Loucy (cell line): Measurements from ENCODE around the gene MAP3K13.

Source experiments
- H2AFZ ChIP-seq: fragments of 200-600 bp; sonication (generic); 2 replicates; pipeline ENCODE4 v1.6.0; 2016; ENCODE audit warnings: antibody characterized with exemption, mild to moderate bottlenecking, low read length, moderate library complexity
- H3F3A ChIP-seq: fragments of 200-600 bp; 2 replicates; pipeline ENCODE4 v1.6.0; 2016; ENCODE audit warnings: antibody characterized with exemption, low read depth, mild to moderate bottlenecking
- H3K27me3 ChIP-seq: fragments of 200-600 bp; sonication (generic); 2 replicates; pipeline ENCODE4 v1.6.1; 2014; ENCODE audit warnings: low read length, mild to moderate bottlenecking; ENCODE audit not compliant: insufficient read depth, poor library complexity, severe bottlenecking
- H3K36me3 ChIP-seq: fragments of 200-600 bp; sonication (generic); 2 replicates; pipeline ENCODE4 v1.6.1; 2016; ENCODE audit warnings: low read length; ENCODE audit not compliant: insufficient read depth
- H3K4me1 ChIP-seq: fragments of 200-600 bp; sonication (generic); 2 replicates; pipeline ENCODE4 v1.5.1; 2014; ENCODE audit warnings: low read length, mild to moderate bottlenecking; ENCODE audit not compliant: insufficient read depth, poor library complexity, severe bottlenecking
- H3K4me2 ChIP-seq: fragments of 200-600 bp; sonication (generic); 2 replicates; pipeline ENCODE4 v1.6.0; 2014; ENCODE audit warnings: antibody characterized with exemption, low read length, low read depth, mild to moderate bottlenecking; ENCODE audit not compliant: poor library complexity, severe bottlenecking
- H3K4me3 ChIP-seq: fragments of 200-600 bp; sonication (generic); 2 replicates; pipeline ENCODE4 v1.5.1; 2014; ENCODE audit warnings: low read length, mild to moderate bottlenecking, mixed read lengths; ENCODE audit not compliant: poor library complexity, severe bottlenecking
- H3K79me2 ChIP-seq: fragments of 200-600 bp; sonication (generic); 2 replicates; pipeline ENCODE4 v1.6.1; 2014; ENCODE audit warnings: low read length; ENCODE audit not compliant: insufficient read depth
- H3K9ac ChIP-seq: fragments of 200-600 bp; sonication (generic); 2 replicates; pipeline ENCODE4 v1.6.0; 2014; ENCODE audit warnings: mild to moderate bottlenecking, low read depth, low read length, moderate library complexity; ENCODE audit not compliant: poor library complexity, severe bottlenecking
- H3K9me2 ChIP-seq: fragments of 200-600 bp; sonication (generic); replicated peaks from 2 replicates; pipeline ENCODE4 v1.6.1; 2016; ENCODE audit warnings: low read depth, low read length, mixed read lengths
- H3K9me3 ChIP-seq: fragments of 200-600 bp; sonication (generic); 2 replicates; pipeline ENCODE4 v1.6.1; 2014; ENCODE audit warnings: mild to moderate bottlenecking, antibody characterized with exemption, low read length, low read depth; ENCODE audit not compliant: insufficient read depth
- H4K20me1 ChIP-seq: fragments of 200-600 bp; sonication (generic); 2 replicates; pipeline ENCODE4 v1.6.0; 2014; ENCODE audit warnings: antibody characterized with exemption, low read length, mild to moderate bottlenecking; ENCODE audit not compliant: insufficient read depth, poor library complexity, severe bottlenecking
- CTCF ChIP-seq: fragments of 200-600 bp; sonication (generic); conservative IDR thresholded peaks from 2 replicates; pipeline ENCODE4 v1.5.1; 2014; ENCODE audit warnings: mild to moderate bottlenecking, antibody characterized with exemption, low read length
- EZH2phosphoT487 ChIP-seq: fragments of 200-600 bp; IDR thresholded peaks from 2 replicates; pipeline ENCODE4 v1.6.1; 2018; ENCODE audit warnings: antibody characterized with exemption, mild to moderate bottlenecking, moderate library complexity, borderline replicate concordance

MAP3K13 gene

DNA sequence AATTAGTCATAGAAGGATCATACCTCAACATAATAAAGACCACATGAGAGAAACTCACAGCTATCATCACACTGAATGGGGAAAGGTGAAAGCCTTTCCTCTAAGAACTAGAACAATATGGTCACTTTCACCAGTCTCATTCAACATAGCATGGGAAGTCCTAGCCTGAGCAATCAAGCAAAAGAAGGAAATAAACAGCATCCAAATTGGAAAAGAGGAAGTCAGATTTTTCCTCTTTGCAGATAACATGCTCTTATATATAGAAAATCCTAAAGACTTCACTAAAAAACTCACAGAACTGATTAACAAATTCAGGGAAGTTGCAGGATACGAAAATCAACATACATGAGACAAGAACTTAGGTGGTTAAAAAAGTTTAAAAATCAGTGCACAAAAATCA lies 24.7 kb downstream of the MAP3K13 start:
- Histone ChIP-seq H3F3A (no peaks in the 10 kb centered on the region), H4K20me1 (no peaks in the 10 kb centered on the region), H3K79me2 (no peaks in the 10 kb centered on the region), H3K9ac (no peak overlapping the region), H3K4me3 (no peak overlapping the region), H2AFZ (no peak overlapping the region), H3K27me3 (no peaks in the 10 kb centered on the region), H3K36me3 (no peaks in the 10 kb centered on the region), H3K9me3 (no peaks in the 10 kb centered on the region), H3K9me2 (no peaks in the 10 kb centered on the region), H3K4me1 (no peaks in the 10 kb centered on the region), H3K4me2 (no peak overlapping the region)
- TF ChIP-seq EZH2phosphoT487 = no peak
- no peak for TF ChIP-seq CTCF

- Histone ChIP-seq H3K9ac (no peak overlapping the region), H3K4me2 (no peak overlapping the region), H3K4me1 (no peaks in the 10 kb centered on the region), H3F3A (no peaks in the 10 kb centered on the region), H2AFZ (no peak overlapping the region), H3K79me2 (no peaks in the 10 kb centered on the region), H4K20me1 (no peaks in the 10 kb centered on the region), H3K36me3 (no peaks in the 10 kb centered on the region), H3K9me3 (no peaks in the 10 kb centered on the region), H3K27me3 (no peaks in the 10 kb centered on the region), H3K4me3 (no peak overlapping the region), H3K9me2 (no peaks in the 10 kb centered on the region)
- TF ChIP-seq CTCF (no peak), EZH2phosphoT487 (no peak)
Measured at GRCh38 chr3:185393055-185393454, 30.1 kb downstream of the MAP3K13 start.

DNA sequence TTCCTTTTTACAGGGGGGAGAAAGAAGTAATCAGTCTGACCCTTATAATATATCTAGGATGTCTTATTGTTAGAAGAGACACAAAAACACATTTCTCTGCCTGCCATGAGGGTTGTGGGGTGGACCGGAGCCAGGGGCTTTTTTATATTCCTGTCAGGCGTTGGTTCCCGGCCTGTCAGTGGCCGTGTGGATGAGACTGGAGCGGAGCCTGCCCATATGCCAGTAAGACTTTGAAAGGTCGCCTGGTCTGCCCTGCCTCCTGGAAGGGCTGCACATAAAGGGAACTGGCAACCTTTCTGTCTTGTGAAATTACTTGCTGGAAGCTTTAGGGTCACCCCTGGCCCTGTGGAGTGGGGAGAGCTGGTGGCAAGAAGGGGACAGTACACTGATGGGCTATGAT lies 34.7 kb downstream of the MAP3K13 start:
- no peaks in the 10 kb centered on the region for H3K4me1 ChIP-seq
- H2AFZ ChIP-seq = no peak overlapping the region
- no peaks in the 10 kb centered on the region for H3K9me3 ChIP-seq
- no peak overlapping the region for H3K9ac ChIP-seq
- no peaks in the 10 kb centered on the region for H4K20me1 ChIP-seq
- no peaks in the 10 kb centered on the region for H3K79me2 ChIP-seq
- no peaks in the 10 kb centered on the region for H3K36me3 ChIP-seq
- no peaks in the 10 kb centered on the region for H3K27me3 ChIP-seq
- H3K4me2 ChIP-seq = no peak overlapping the region
- TF ChIP-seq EZH2phosphoT487 (no peak), CTCF (no peak)
- no peak overlapping the region for H3K4me3 ChIP-seq
- no peaks in the 10 kb centered on the region for H3K9me2 ChIP-seq
- no peaks in the 10 kb centered on the region for H3F3A ChIP-seq
